ENCODE measurements around the gene WDR5. TPM values are rescaled to one million over a fixed set of nuclear protein-coding genes. Genes with fewer than 3 reads are reported as not detected.

WDR5 gene
- total RNA-seq, 1 donor from 2014 or later = 13.9 TPM

DNA sequence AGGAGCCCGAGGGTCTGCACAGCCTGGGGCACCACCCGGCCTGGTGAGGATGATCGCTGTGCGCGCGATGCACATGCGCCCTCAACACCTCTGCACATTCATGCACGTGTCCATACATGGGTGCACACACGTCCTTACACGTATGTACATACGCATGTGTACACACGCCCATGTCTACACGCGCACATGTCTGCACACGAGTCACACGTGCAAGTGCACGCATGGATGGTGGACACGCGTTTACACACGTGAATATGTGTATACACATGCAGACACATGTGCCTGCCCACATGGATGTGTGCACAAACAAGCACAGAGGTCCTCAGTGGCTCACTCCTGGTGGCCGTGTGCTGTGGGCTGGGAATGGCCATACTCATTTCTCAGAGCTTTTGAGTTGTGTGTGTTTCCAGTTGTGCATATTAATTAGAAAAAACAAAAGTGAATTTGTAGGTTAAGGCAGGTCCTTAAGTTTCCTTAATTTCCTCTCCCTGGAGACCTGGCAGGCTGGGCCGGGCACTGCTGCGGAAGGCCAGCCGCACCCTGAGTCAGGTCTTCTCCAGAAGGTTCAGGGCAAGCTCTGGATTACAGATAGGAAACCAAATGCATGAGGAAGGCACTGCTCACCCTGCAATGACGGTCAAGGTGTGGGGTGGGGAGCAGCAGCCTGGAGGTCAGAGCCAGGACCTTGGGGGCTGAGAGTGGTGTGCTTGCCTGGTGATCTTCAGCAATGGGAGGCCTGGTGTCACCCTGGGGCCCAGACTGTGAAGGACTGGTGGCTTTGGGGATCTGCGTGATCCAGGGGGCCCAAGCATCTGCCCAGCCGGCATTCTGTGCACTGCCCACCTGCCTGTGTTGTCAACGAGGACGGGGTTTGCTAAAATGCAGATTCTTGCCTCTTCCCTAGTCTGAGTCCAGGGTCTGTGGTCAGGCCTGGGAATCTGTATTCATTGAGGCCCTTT, 29.8 kb downstream of the WDR5 start:
- H3K9me3 ChIP-seq = peaks cover 0 to 3% of the 10 kb centered on the region in 2 donors
- H3K4me1 ChIP-seq = peaks cover 8 to 16% of the 10 kb centered on the region in 2 donors
- no peak overlapping the region for H3K27ac ChIP-seq
- no peaks in the 10 kb centered on the region for H3K27me3 ChIP-seq
- DNase-seq (ENCODE audit: low spot score in 2 of 2) = no peak
- no peak overlapping the region for H3K4me3 ChIP-seq
- TF ChIP-seq, protein P1, sequence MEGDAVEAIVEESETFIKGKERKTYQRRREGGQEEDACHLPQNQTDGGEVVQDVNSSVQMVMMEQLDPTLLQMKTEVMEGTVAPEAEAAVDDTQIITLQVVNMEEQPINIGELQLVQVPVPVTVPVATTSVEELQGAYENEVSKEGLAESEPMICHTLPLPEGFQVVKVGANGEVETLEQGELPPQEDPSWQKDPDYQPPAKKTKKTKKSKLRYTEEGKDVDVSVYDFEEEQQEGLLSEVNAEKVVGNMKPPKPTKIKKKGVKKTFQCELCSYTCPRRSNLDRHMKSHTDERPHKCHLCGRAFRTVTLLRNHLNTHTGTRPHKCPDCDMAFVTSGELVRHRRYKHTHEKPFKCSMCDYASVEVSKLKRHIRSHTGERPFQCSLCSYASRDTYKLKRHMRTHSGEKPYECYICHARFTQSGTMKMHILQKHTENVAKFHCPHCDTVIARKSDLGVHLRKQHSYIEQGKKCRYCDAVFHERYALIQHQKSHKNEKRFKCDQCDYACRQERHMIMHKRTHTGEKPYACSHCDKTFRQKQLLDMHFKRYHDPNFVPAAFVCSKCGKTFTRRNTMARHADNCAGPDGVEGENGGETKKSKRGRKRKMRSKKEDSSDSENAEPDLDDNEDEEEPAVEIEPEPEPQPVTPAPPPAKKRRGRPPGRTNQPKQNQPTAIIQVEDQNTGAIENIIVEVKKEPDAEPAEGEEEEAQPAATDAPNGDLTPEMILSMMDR (IDR thresholded peaks at IDR 0.05) = no peak
- H3K36me3 ChIP-seq = no peaks in the 10 kb centered on the region
- intact Hi-C loops (cut with DNase I) = no loop called here

DNA sequence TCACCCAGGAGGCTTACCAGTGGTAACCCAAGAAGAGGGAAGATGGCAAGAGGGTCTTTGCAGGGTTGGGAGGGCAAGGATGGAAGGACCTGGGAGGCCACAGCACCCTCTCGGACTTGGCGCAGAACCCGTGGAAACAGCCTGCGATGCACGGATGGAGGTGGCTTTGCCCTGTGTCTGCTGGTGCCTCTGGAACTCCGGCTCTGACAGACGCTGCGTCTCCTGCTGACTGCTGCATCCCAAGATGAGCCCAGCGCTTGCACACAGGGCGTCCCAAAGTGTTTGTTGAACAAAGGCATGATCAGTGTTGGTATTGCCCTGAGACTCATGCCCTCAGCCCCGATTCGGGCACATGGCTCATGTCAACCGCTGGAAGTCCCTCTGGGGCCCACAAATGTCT, 30.5 kb downstream of the WDR5 start:
- peaks cover 8 to 16% of the 10 kb centered on the region in 2 donors for H3K4me1 ChIP-seq
- no peak for DNase-seq (ENCODE audit: low spot score in 2 of 2)
- H3K36me3 ChIP-seq = no peaks in the 10 kb centered on the region
- H3K27ac ChIP-seq = no peak overlapping the region
- no peak overlapping the region for H3K4me3 ChIP-seq
- no peaks in the 10 kb centered on the region for H3K27me3 ChIP-seq
- TF ChIP-seq, protein P1 (IDR thresholded peaks at IDR 0.05) = no peak
- intact Hi-C loops (cut with DNase I) = no loop called here
- H3K9me3 ChIP-seq = peaks cover 0 to 3% of the 10 kb centered on the region in 2 donors

DNA sequence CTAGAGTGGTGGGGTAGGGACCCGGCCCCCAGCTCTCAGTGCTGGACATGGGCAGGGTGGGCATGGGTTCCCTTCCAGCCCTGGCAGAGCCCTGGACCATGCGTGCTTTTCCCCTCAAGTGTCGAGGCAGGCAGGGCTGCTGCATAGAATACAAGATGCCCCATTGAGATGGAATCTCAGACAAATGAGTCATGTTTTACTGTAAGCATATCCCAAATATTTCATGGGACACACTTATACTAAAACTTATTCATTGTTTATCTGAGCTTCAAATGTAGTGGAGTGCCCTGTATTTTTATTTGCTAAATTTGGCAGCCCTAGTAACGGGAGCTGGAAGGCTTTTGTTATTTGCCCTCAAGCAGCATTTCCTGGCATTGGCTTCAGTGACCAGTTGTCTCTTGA, 31.6 kb downstream of the WDR5 start:
- Histone ChIP-seq H3K27me3 (no peaks in the 10 kb centered on the region), H3K36me3 (no peaks in the 10 kb centered on the region), H3K9me3 (peaks cover 0 to 3% of the 10 kb centered on the region in 2 donors), H3K27ac (no peak overlapping the region), H3K4me1 (peaks cover 8 to 15% of the 10 kb centered on the region in 2 donors), H3K4me3 (no peak overlapping the region)
- intact Hi-C loops (cut with DNase I) = no loop called here
- TF ChIP-seq, protein P1 (IDR thresholded peaks at IDR 0.05) = no peak
- no peak for DNase-seq (ENCODE audit: low spot score in 2 of 2)

DNA sequence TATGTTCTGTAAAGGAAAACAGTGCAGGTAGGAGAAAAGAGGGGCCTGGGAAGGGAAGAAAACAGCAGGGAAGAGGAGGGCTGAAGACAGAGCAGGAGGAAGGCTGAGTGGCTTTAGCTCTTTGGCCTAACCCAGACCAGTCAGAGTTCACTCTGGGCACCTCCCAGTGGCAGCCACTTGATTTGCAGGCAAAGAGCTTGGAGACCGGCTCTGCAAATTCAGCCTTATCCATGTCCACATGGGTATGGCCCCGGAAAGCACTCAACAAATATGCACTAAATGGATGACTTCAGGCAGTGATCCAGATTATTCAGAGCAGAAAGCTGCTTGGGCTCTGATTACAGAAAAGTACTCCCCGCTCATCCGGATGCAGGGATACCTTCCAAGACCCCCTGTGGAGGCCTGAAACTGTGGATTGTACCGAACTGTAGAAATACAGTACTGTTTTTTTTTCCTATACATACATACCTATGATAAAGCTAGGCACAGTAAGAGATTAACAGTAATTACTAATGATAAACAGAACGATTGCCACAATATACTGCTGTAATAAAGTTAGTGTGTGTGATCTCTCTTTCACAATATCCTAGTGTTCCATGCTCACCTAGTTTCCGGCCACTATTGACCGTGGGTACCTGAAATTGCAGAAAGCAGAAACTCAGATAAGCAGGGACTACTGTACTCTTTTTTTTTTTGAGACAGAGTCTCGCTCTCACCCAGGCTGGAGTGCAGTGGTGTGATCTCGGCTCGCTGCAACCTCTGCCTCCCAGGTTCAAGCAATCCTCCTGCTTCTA, 33.1 kb downstream of the WDR5 start:
- H3K9me3 ChIP-seq = peaks cover 0 to 3% of the 10 kb centered on the region in 2 donors
- TF ChIP-seq, protein P1 (IDR thresholded peaks at IDR 0.05) = no peak
- H3K27ac ChIP-seq = no peak overlapping the region
- no peaks in the 10 kb centered on the region for H3K36me3 ChIP-seq
- peaks cover 0 to 3% of the 10 kb centered on the region in 2 donors for H3K4me1 ChIP-seq
- DNase-seq (ENCODE audit: low spot score in 2 of 2) = no peak
- peaks cover 7% of the 10 kb centered on the region for H3K27me3 ChIP-seq
- H3K4me3 ChIP-seq = no peak overlapping the region
- intact Hi-C loops (cut with DNase I) = no loop called here

DNA sequence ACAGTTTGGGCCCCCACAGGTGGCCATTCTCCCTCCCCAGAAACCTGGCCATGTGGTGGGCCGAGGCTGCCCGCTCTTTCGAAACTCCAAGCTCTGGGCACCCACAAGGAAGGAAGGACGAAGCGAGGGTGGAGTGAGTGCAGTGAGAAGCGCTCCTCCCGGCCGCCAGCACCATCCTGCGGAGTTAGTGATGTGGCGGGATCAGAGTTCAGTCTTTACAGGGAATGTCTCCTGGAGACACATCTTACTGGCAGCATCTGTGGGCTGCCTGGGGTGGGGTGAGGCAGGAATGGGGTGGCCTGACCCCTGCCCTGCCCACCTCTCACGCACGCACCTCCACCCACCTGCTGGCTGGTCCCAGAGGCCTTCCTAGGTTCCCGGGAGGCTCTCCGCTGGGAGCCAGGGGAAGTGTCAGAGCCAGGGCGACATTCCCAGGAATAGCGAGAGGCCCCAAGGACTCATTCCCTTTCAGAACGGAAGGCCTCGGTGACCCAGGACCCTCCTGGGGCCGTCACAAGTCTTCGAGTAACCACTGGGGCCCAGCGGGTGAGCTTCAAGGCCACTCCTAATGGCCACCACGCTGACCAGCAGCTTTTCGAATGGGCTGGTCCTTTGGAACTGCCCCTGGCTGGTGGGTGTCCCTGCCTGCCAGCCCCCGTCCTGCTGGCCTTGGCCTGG, 34.0 kb downstream of the WDR5 start:
- H3K27ac ChIP-seq = no peak overlapping the region
- intact Hi-C loops (cut with DNase I) = loop anchor here (1.0 to 5.0 kb wide), 3 partner anchors 112 to 572 kb away; no protein-coding TSS in a partner anchor
- peaks cover 0 to 3% of the 10 kb centered on the region in 2 donors for H3K4me1 ChIP-seq
- H3K36me3 ChIP-seq = no peaks in the 10 kb centered on the region
- peaks cover 0 to 3% of the 10 kb centered on the region in 2 donors for H3K9me3 ChIP-seq
- no peak overlapping the region for H3K4me3 ChIP-seq
- no peak for DNase-seq (ENCODE audit: low spot score in 2 of 2)
- peaks cover 7% of the 10 kb centered on the region for H3K27me3 ChIP-seq
- TF ChIP-seq, protein P1 (IDR thresholded peaks at IDR 0.05) = no peak
